ENCODE measurements around the gene SULT2B1. TPM values are rescaled to one million over a fixed set of nuclear protein-coding genes. Genes with fewer than 3 reads are reported as not detected.

SULT2B1 gene
- polyA plus RNA-seq, 1 experiment: 0.25 TPM

- POLR2A ChIA-PET: no interaction called here
Measured at GRCh38 chr19:48547722-48548121, 4.2 kb upstream of the SULT2B1 start.

DNA sequence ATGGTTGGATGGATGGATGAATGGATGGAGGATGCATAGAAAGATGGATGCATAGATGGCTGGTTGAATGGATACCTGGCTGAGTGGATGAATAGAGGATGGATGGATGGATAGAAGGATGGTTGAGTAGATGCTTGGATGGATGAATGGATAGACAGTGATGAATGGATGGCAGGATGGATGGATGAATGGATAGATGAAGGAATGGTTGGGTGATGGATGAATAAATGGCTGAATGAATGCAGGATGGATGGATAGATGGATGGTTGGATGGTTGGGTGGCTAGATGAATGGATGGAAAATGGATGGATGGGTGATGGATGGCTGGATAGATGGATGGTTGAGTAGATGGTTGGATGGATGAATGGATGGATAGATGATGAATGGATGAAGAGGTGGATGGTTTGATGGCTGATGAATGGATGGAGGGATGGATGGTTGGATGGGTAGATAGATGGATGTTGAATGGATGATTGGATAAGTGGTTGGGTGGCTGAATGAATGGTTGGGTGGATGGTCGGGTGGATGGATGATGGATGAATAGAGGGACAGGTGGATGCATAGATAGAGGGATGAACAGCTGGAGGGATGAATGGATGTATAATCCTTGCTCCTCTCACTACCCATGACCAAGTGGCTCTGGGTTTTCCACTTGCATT is 3.6 kb upstream of the SULT2B1 start:
- POLR2A ChIA-PET: no interaction called here
- Histone ChIP-seq H3K27me3 (ENCODE audit: control insufficient read depth, insufficient read depth, low read length) (peaks cover 6% of the 10 kb centered on the region), H3K4me3 (ENCODE audit: low read depth, low read length) (no peak overlapping the region), H3K36me3 (ENCODE audit: control insufficient read depth, insufficient read depth, low read length) (no peaks in the 10 kb centered on the region)
- DNase-seq (ENCODE audit: low read depth): no peak
- CTCF ChIA-PET: no interaction called here
- TF ChIP-seq CTCF (IDR thresholded peaks at IDR 0.05; ENCODE audit: insufficient read depth, low read depth, low read length): no peak

More at GRCh38 chr19:48547722-48548121, 4.2 kb upstream of the SULT2B1 start:
- no peak overlapping the region for H3K4me3 ChIP-seq (ENCODE audit: low read depth, low read length)
- no peak for DNase-seq (ENCODE audit: low read depth)
- CTCF ChIA-PET: no interaction called here
- peaks cover 6% of the 10 kb centered on the region for H3K27me3 ChIP-seq (ENCODE audit: control insufficient read depth, insufficient read depth, low read length)
- no peak for TF ChIP-seq CTCF (IDR thresholded peaks at IDR 0.05; ENCODE audit: insufficient read depth, low read depth, low read length)
- no peaks in the 10 kb centered on the region for H3K36me3 ChIP-seq (ENCODE audit: control insufficient read depth, insufficient read depth, low read length)

DNA sequence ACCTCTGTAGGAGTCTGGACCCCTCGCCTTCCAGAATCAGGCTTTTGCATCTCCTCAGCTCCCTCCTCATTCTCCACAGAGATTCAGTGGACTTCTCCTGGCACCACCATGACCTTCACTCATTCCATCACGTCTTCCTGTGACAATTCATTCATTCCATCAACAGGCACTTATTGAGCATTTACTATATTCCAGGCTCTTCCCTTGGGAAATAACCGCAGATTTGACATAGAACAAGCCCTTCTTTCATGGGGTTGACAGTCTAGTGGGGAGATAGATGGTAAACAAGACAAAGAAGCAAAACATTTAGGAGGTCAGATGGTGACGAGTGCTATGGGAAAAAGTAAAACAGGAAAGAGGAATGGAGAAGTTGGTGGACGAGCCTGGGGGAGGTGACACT is 2.6 kb upstream of the SULT2B1 start:
- H3K36me3 ChIP-seq (ENCODE audit: control insufficient read depth, insufficient read depth, low read length): no peaks in the 10 kb centered on the region
- no peak for DNase-seq (ENCODE audit: low read depth)
- peaks cover 6% of the 10 kb centered on the region for H3K27me3 ChIP-seq (ENCODE audit: control insufficient read depth, insufficient read depth, low read length)
- CTCF ChIA-PET: interaction anchor here (0.9 kb wide), 1 partner anchor 35 kb away, joined by 3 read pairs; no protein-coding TSS in a partner anchor
- POLR2A ChIA-PET: no interaction called here
- no peak for TF ChIP-seq CTCF (IDR thresholded peaks at IDR 0.05; ENCODE audit: insufficient read depth, low read depth, low read length)
- H3K4me3 ChIP-seq (ENCODE audit: low read depth, low read length): no peak overlapping the region

DNA sequence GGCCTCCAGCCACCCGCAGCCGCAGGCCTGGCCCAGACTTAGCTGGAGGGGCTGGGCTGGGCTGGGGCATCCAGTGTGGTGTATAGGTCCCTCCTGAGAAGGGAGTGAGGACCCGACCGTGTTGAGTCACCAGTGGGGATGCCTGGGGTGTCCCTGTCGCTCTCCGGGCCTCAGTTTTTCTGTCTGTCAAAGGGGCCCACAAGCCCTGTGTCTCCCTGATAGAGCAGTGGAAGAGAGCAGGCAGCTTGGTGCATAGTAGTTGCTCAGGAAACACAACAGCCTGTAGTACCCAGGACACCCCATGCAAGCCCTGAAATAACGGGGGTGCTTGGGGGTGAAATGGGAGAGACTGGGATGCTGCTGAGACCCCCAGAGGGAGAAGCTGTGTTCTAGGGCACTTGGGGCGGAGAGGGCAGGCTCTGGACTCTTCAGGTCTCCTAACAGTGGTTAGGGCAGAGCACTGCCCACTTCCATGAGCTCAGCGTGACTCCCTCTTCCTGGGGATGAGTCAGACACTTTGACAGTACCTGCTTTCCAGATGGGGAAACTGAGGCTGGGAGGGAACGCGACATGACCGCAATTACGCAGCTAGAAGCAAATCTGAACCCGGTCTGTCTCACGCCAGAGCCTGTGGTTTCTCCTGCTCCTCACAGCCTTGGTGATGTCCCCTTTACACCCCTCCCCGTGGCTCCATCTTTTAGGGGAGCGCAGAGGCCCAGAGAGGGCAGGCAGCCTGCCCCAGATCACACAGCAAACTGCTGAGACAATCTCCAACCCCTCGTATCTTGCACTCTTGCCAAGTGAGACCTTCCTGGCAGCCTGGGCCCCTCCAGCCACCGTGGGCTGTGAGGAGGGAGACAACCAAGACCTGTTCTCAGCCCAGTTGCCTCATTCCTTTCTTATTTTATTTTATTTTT is 692 bp downstream of the SULT2B1 start:
- H3K36me3 ChIP-seq (ENCODE audit: control insufficient read depth, insufficient read depth, low read length): no peaks in the 10 kb centered on the region
- peaks cover 6% of the 10 kb centered on the region for H3K27me3 ChIP-seq (ENCODE audit: control insufficient read depth, insufficient read depth, low read length)
- no peak for DNase-seq (ENCODE audit: low read depth)
- CTCF ChIA-PET: interaction anchor here (1.3 kb wide), 1 partner anchor 32 kb away, joined by 5 read pairs; no protein-coding TSS in a partner anchor
- H3K4me3 ChIP-seq (ENCODE audit: low read depth, low read length): no peak overlapping the region
- TF ChIP-seq CTCF (IDR thresholded peaks at IDR 0.05; ENCODE audit: insufficient read depth, low read depth, low read length): no peak
- POLR2A ChIA-PET: interaction anchor here (0.5 kb wide), 1 partner anchor 223 kb away, joined by 4 read pairs; no protein-coding TSS in a partner anchor
